22Rv1 (cell line): ENCODE results near the gene MAP3K7CL.

Source experiments
- CTCF ChIP-seq: fragments of 450-650 bp; IDR thresholded peaks from 2 replicates; pipeline ENCODE4 v1.5.1; 2017; ENCODE audit warnings: mild to moderate bottlenecking
- ZFX ChIP-seq: fragments of 450-650 bp; IDR thresholded peaks from 2 replicates; pipeline ENCODE4 v1.6.1; 2017; ENCODE audit warnings: antibody characterized with exemption, borderline replicate concordance

- TF ChIP-seq CTCF, result no peak
- TF ChIP-seq ZFX, result no peak
Measured at GRCh38 chr21:29170944-29171343, 40.5 kb downstream of the MAP3K7CL start.
